HL-60 (cell line): ENCODE results near the gene MKI67.

Experiments used
- DNase-seq, 2 experiments: peaks; one replicate each; pipeline ENCODE4 v3.0.0-alpha.2; 2010 to 2020; ENCODE audit warnings: low read depth in 1 of 2, low spot score in 1 of 2
- H3K27ac ChIP-seq: fragments of 250-450 bp; sonication (Bioruptor Pico); replicated peaks from 2 replicates; pipeline ENCODE4 v1.5.1; 2020; ENCODE audit warnings: mild to moderate bottlenecking, moderate library complexity
- H3K27me3 ChIP-seq: fragments of 250-450 bp; sonication (Bioruptor Pico); 2 replicates; pipeline ENCODE4 v1.5.1; 2021; ENCODE audit warnings: mild to moderate bottlenecking, moderate library complexity; ENCODE audit not compliant: insufficient read depth, poor library complexity, severe bottlenecking
- H3K4me3 ChIP-seq: replicated peaks from 2 replicates; pipeline ENCODE4 v1.5.1; 2011; ENCODE audit warnings: mild to moderate bottlenecking, control low read depth, low read length; ENCODE audit not compliant: insufficient read depth
- CTCF ChIP-seq: IDR thresholded peaks from one replicate; pipeline ENCODE4 v1.5.1; 2011; ENCODE audit warnings: low read length, control low read depth, inconsistent platforms; ENCODE audit not compliant: insufficient read depth
- GABPA ChIP-seq: IDR thresholded peaks from 2 replicates; pipeline ENCODE4 v1.6.1; 2012; ENCODE audit warnings: low read depth
- POLR2AphosphoS5 ChIP-seq: IDR thresholded peaks from 2 replicates; pipeline ENCODE4 v1.6.1; 2012; ENCODE audit warnings: low read depth
- REST ChIP-seq: IDR thresholded peaks from 2 replicates; pipeline ENCODE4 v1.6.1; 2012; ENCODE audit warnings: low read depth; ENCODE audit not compliant: insufficient replicate concordance
- SPI1 ChIP-seq: IDR thresholded peaks from 2 replicates; pipeline ENCODE4 v1.6.1; 2012; ENCODE audit warnings: low read depth, mild to moderate bottlenecking, borderline replicate concordance

Gene MKI67

GRCh38 chr10:128147064-128147463 is 20.8 kb upstream of the MKI67 start:
- TF ChIP-seq REST (no peak), CTCF (no peak), GABPA (no peak), POLR2AphosphoS5 (no peak), SPI1 (no peak)
- Histone ChIP-seq H3K4me3 (no peak overlapping the region), H3K27ac (no peak overlapping the region), H3K27me3 (no peaks in the 10 kb centered on the region)
- DNase-seq, result no peak

GRCh38 chr10:128144547-128144946 is 18.3 kb upstream of the MKI67 start:
- no peak overlapping the region for H3K27ac ChIP-seq
- DNase-seq, result peak in 1 of 2 experiments; percentile 78
- no peaks in the 10 kb centered on the region for H3K27me3 ChIP-seq
- TF ChIP-seq GABPA (no peak), REST (no peak), SPI1 (no peak), CTCF (no peak), POLR2AphosphoS5 (no peak)
- H3K4me3 ChIP-seq, result no peak overlapping the region

GRCh38 chr10:128143531-128143930 is 17.3 kb upstream of the MKI67 start:
- Histone ChIP-seq H3K4me3 (no peak overlapping the region), H3K27me3 (no peaks in the 10 kb centered on the region), H3K27ac (no peak overlapping the region)
- TF ChIP-seq POLR2AphosphoS5 (no peak), REST (no peak), GABPA (no peak), SPI1 (no peak), CTCF (no peak)
- no peak for DNase-seq
